ENCODE data around the gene RPS16.
A peak's percentile ranks its signal among the peaks of the same experiment; 100 is the strongest.

RPS16 gene

DNA sequence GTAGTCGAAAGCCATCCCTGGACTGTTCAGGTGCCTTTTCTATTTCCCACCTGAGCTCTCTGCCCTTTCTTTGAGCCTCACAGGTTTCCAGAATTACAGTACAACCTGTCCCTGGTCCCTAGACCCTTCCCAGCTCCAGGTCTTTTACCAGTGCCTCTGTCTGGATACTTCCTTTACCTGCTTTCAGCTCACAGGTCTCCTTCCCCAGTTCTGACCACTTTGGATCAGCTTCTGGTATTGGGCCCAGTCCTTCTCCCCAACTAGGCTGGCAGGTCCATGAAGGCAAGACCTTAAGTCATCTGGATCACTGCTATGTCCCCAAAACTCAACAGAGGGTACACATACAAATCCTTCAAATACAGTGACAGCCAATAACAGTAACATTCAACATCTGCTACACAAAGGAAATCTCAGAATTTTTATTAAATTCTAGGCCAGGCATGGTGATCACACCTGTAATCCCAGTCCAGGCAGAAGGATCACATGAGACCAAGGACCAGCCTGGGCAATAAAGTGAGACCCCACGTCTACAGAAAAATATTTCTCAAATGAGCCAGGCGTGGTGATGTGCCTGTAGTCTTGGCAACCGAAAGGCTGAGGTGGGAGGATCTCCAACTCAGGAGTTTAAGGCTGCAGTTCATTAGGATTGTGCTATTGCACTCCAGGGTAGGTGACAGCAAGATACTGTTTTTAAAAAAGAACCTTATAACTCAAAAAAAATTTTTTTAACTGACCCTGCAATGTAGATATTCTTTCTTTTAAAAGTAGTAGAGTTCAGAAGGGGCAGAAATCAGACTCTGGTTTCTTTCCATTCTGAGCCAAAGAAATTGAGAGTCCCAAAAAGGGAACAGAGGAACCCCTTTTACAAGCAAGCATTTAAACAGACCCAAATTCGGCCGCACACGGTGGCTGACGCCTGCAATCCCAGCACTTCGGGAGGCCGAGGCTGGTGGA is 1.3 kb downstream of the RPS16 start:
- TF ChIP-seq, protein P1, sequence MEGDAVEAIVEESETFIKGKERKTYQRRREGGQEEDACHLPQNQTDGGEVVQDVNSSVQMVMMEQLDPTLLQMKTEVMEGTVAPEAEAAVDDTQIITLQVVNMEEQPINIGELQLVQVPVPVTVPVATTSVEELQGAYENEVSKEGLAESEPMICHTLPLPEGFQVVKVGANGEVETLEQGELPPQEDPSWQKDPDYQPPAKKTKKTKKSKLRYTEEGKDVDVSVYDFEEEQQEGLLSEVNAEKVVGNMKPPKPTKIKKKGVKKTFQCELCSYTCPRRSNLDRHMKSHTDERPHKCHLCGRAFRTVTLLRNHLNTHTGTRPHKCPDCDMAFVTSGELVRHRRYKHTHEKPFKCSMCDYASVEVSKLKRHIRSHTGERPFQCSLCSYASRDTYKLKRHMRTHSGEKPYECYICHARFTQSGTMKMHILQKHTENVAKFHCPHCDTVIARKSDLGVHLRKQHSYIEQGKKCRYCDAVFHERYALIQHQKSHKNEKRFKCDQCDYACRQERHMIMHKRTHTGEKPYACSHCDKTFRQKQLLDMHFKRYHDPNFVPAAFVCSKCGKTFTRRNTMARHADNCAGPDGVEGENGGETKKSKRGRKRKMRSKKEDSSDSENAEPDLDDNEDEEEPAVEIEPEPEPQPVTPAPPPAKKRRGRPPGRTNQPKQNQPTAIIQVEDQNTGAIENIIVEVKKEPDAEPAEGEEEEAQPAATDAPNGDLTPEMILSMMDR (IDR thresholded peaks at IDR 0.05): no peak
- Histone ChIP-seq H3K27ac (peak overlapping the region; percentile 80 to 87), H3K4me3 (peak overlapping the region; percentile 97)
- no peak for DNase-seq (ENCODE audit: low spot score)

- TF ChIP-seq, protein P1 (IDR thresholded peaks at IDR 0.05): no peak
- H3K4me3 ChIP-seq: peak overlapping the region; percentile 97
- no peak for DNase-seq (ENCODE audit: low spot score)
- H3K27ac ChIP-seq: no peak overlapping the region
Measured at GRCh38 chr19:39433480-39434079, 2.2 kb downstream of the RPS16 start.

DNA sequence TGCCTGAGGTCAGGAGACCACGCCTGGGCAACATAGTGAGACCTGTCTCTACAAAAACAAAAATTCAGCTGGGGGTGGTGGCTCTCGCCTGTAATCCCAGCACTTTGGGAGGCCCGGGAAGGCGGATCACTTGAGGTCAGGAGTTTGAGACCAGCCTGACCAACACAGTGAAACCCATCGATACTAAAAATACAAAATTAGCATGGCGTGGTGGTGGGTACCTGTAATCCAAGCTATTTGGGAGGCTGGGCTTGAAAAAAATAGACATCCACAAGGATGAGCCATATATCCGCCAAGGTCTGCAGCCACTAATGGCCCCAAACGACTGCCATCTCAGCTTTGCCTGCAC is 3.1 kb downstream of the RPS16 start:
- TF ChIP-seq, protein P1 (IDR thresholded peaks at IDR 0.05): no peak
- DNase-seq (ENCODE audit: low spot score): no peak
- Histone ChIP-seq H3K27ac (no peak overlapping the region), H3K4me3 (no peak overlapping the region)

DNA sequence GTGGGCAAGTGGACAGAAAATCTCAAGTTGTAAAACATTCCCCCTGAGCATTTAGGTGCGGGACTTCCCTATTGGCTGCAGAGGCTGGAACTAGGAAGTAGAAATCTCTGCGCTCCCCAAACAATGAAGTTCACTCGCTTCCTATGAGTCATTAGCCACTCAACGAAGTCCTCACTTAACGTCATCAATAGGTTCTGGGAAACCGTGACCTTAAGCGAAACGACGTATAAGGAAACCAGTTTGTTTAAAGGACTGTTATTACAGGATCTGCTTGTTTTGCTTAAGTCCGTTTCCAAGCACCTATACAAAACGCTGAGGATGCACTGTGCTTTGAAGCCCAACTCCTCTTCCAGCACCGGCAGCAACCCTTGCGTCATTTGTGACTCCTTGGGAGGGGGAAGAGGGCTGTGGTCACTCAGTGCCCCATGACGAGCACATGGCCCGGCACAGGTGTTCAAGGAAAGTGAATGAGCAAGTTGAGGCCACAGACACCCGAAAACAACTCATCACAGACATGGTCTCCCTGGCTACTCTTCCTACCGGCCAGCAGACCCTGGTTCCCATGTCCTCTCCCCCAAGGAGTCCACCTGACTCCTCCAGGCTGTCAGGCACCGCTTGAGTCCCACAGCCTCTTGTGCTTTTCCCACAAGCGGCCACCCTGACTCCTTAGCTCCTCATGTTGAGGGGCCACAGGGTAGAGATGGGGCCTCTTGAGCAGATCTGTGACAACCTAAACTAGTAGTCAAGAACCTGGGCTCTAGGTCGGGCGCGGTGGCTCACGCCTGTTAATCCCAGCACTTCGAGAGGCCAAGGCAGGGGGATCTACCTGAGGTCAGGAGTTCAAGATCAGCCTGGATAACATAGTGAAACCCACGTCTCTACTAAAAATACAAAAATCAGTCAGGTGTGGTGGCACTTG is 4.8 kb downstream of the RPS16 start:
- Histone ChIP-seq H3K27ac (peak overlapping the region; percentile 27 to 84), H3K4me3 (peak overlapping the region; percentile 37)
- TF ChIP-seq, protein P1 (IDR thresholded peaks at IDR 0.05): no peak
- DNase-seq (ENCODE audit: low spot score): peak; percentile 74

- TF ChIP-seq, protein P1 (IDR thresholded peaks at IDR 0.05): no peak
Measured at GRCh38 chr19:39428283-39429112, 7.3 kb downstream of the RPS16 start.

GRCh38 chr19:39427707-39428106 is 8.0 kb downstream of the RPS16 start:
- TF ChIP-seq, protein P1 (IDR thresholded peaks at IDR 0.05): no peak
- no peak for DNase-seq (ENCODE audit: low spot score)
- Histone ChIP-seq H3K27ac (peak overlapping the region in 1 of 2 donors; percentile 88), H3K4me3 (no peak overlapping the region)

More at GRCh38 chr19:39428283-39429112, 7.3 kb downstream of the RPS16 start:
- DNase-seq (ENCODE audit: low spot score): peak; percentile 89
- Histone ChIP-seq H3K4me3 (peak overlapping the region; percentile 29), H3K27ac (peak overlapping the region; percentile 40 to 88)
